Mesendoderm (in vitro differentiated cells): ENCODE results near the gene DUSP9.

Source experiments
- DNase-seq: peaks from one replicate; pipeline ENCODE4 v3.0.0; 2013
- H2AK5ac ChIP-seq: 2 replicates; pipeline ENCODE4 v1.6.1; 2013; ENCODE audit warnings: low read length, inconsistent platforms
- H2BK120ac ChIP-seq: 2 replicates; pipeline ENCODE4 v1.6.1; 2013; ENCODE audit warnings: low read depth, mild to moderate bottlenecking, low read length, moderate library complexity, mixed read lengths
- H2BK15ac ChIP-seq: replicated peaks from 2 replicates; pipeline ENCODE4 v1.6.1; 2013; ENCODE audit warnings: low read depth, mild to moderate bottlenecking, moderate library complexity
- H2BK5ac ChIP-seq: 2 replicates; pipeline ENCODE4 v1.6.1; 2013; ENCODE audit warnings: low read length, inconsistent platforms
- H3K18ac ChIP-seq: 2 replicates; pipeline ENCODE4 v1.6.1; 2013; ENCODE audit warnings: mild to moderate bottlenecking, low read length, mixed read lengths
- H3K23ac ChIP-seq: one replicate; pipeline ENCODE4 v1.6.1; 2013; ENCODE audit warnings: low read length
- H3K27ac ChIP-seq: 2 replicates; pipeline ENCODE4 v1.5.1; 2013; ENCODE audit warnings: low read depth, mild to moderate bottlenecking, inconsistent platforms, low read length, moderate library complexity
- H3K27me3 ChIP-seq: 2 replicates; pipeline ENCODE4 v1.6.1; 2013; ENCODE audit warnings: low read length, control low read depth, mild to moderate bottlenecking, inconsistent platforms; ENCODE audit not compliant: insufficient read depth, poor library complexity
- H3K36me3 ChIP-seq: 2 replicates; pipeline ENCODE4 v1.6.1; 2013; ENCODE audit warnings: low read length, inconsistent platforms; ENCODE audit not compliant: control insufficient read depth, insufficient read depth
- H3K4ac ChIP-seq: one replicate; pipeline ENCODE4 v1.6.1; 2013; ENCODE audit warnings: low read depth, mild to moderate bottlenecking, low read length, moderate library complexity
- H3K4me1 ChIP-seq: 2 replicates; pipeline ENCODE4 v1.6.1; 2013; ENCODE audit warnings: low read depth, low read length, inconsistent platforms; ENCODE audit not compliant: control insufficient read depth
- H3K4me2 ChIP-seq: 2 replicates; pipeline ENCODE4 v1.6.1; 2013; ENCODE audit warnings: low read length
- H3K4me3 ChIP-seq: 2 replicates; pipeline ENCODE4 v1.5.1; 2013; ENCODE audit warnings: mild to moderate bottlenecking, low read length
- H3K56ac ChIP-seq: one replicate; pipeline ENCODE4 v1.6.1; 2013; ENCODE audit warnings: low read length
- H3K79me1 ChIP-seq: 2 replicates; pipeline ENCODE4 v1.6.1; 2013; ENCODE audit warnings: low read length, inconsistent platforms
- H3K79me2 ChIP-seq: 2 replicates; pipeline ENCODE4 v1.6.1; 2013; ENCODE audit warnings: mild to moderate bottlenecking, low read length; ENCODE audit not compliant: control insufficient read depth, insufficient read depth
- H3K9ac ChIP-seq: 2 replicates; pipeline ENCODE4 v1.6.1; 2013; ENCODE audit warnings: low read length, inconsistent platforms
- H4K5ac ChIP-seq: one replicate; pipeline ENCODE4 v1.6.1; 2013; ENCODE audit warnings: low read length
- H4K8ac ChIP-seq: one replicate; pipeline ENCODE4 v1.6.1; 2013; ENCODE audit warnings: low read depth, mild to moderate bottlenecking, control low read depth, low read length, moderate library complexity
- WGBS: extraction: QIAGEN DNeasy Blood & Tissue Kit; methylation state at CpG from one replicate; pipeline ENCODE4 v1.1.7; 2013; ENCODE audit warnings: low lambda C conversion rate, missing lambda C conversion rate; ENCODE audit not compliant: insufficient coverage; ENCODE audit errors: extremely low coverage; 5-methylcytosine and 5-hydroxymethylcytosine counted together

Gene DUSP9

DNA sequence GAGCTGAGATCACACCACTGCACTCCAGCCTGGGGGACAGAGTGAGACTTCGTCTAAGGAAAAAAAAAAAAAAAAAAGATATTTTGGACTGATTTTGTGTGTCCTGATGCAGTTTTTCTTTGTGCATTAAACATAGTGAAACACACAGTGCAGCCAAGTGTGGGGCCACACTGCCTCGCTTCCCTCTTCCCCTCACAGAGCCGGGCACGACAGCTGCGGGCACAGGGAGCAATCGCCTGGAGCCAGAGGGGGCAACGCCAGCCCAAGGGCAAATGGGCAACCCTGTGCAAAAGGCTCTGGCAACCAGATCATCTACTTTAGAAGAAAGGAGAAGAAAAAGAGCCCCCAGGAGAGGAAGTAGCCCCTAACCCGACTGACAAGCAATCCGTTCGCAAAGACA, 34.6 kb upstream of the DUSP9 start:
- Histone ChIP-seq H3K23ac (no peak overlapping the region), H3K4me2 (no peak overlapping the region), H3K4me1 (no peaks in the 10 kb centered on the region), H3K79me1 (no peaks in the 10 kb centered on the region), H3K36me3 (no peaks in the 10 kb centered on the region), H2BK120ac (no peak overlapping the region), H4K5ac (no peak overlapping the region), H3K18ac (no peak overlapping the region), H3K56ac (no peak overlapping the region), H3K27me3 (no peaks in the 10 kb centered on the region), H4K8ac (no peak overlapping the region), H2BK15ac (no peak overlapping the region), H2AK5ac (no peak overlapping the region), H3K4ac (no peak overlapping the region), H2BK5ac (no peak overlapping the region), H3K4me3 (no peak overlapping the region), H3K27ac (no peak overlapping the region), H3K79me2 (no peaks in the 10 kb centered on the region), H3K9ac (no peak overlapping the region)
- DNase-seq, result no peak
- WGBS, result no CpG with 5 or more reads among the region's 10 CpGs

GRCh38 chrX:153614818-153615217, 32.2 kb upstream of the DUSP9 start:
- no peak overlapping the region for H2BK15ac ChIP-seq
- no peak overlapping the region for H3K9ac ChIP-seq
- no peaks in the 10 kb centered on the region for H3K27me3 ChIP-seq
- H3K79me1 ChIP-seq, result no peaks in the 10 kb centered on the region
- no peaks in the 10 kb centered on the region for H3K4me1 ChIP-seq
- H4K5ac ChIP-seq, result no peak overlapping the region
- H3K4me3 ChIP-seq, result no peak overlapping the region
- no peak overlapping the region for H3K27ac ChIP-seq
- no peak overlapping the region for H3K56ac ChIP-seq
- WGBS, result no CpG with 5 or more reads among the region's 6 CpGs
- H3K4ac ChIP-seq, result no peak overlapping the region
- no peaks in the 10 kb centered on the region for H3K79me2 ChIP-seq
- no peak overlapping the region for H4K8ac ChIP-seq
- H3K4me2 ChIP-seq, result no peak overlapping the region
- no peaks in the 10 kb centered on the region for H3K36me3 ChIP-seq
- H2AK5ac ChIP-seq, result no peak overlapping the region
- H3K18ac ChIP-seq, result no peak overlapping the region
- no peak overlapping the region for H2BK5ac ChIP-seq
- H3K23ac ChIP-seq, result no peak overlapping the region
- no peak overlapping the region for H2BK120ac ChIP-seq
- DNase-seq, result no peak

DNA sequence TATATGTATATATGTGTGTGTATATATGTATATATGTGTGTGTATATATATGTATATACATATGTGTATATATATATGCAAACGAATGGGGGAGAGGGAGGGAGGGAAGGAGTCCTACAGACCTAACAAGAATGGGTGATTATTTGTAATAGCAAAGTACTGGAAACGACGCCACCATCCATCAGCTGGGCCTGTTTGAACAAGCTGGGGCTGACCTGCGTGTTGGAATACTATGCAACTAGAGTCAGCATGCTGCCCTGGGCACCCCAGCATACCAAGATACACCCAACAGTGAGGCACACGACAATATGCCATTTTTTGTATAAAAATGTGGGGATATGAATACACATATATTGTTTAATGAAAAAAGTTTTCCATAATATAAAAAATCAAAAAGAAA, 26.4 kb upstream of the DUSP9 start:
- no peak overlapping the region for H4K8ac ChIP-seq
- no peak overlapping the region for H2BK120ac ChIP-seq
- no peaks in the 10 kb centered on the region for H3K4me1 ChIP-seq
- H3K27me3 ChIP-seq, result no peaks in the 10 kb centered on the region
- no peak overlapping the region for H3K4me2 ChIP-seq
- H3K36me3 ChIP-seq, result no peaks in the 10 kb centered on the region
- H3K56ac ChIP-seq, result no peak overlapping the region
- no peak overlapping the region for H3K4ac ChIP-seq
- H2BK15ac ChIP-seq, result no peak overlapping the region
- no peaks in the 10 kb centered on the region for H3K79me2 ChIP-seq
- no peak overlapping the region for H3K18ac ChIP-seq
- DNase-seq, result no peak
- no peak overlapping the region for H3K9ac ChIP-seq
- WGBS, result no CpG with 5 or more reads among the region's 5 CpGs
- no peak overlapping the region for H3K27ac ChIP-seq
- H3K23ac ChIP-seq, result no peak overlapping the region
- H3K79me1 ChIP-seq, result no peaks in the 10 kb centered on the region
- no peak overlapping the region for H2BK5ac ChIP-seq
- H4K5ac ChIP-seq, result no peak overlapping the region
- H3K4me3 ChIP-seq, result no peak overlapping the region
- H2AK5ac ChIP-seq, result no peak overlapping the region

DNA sequence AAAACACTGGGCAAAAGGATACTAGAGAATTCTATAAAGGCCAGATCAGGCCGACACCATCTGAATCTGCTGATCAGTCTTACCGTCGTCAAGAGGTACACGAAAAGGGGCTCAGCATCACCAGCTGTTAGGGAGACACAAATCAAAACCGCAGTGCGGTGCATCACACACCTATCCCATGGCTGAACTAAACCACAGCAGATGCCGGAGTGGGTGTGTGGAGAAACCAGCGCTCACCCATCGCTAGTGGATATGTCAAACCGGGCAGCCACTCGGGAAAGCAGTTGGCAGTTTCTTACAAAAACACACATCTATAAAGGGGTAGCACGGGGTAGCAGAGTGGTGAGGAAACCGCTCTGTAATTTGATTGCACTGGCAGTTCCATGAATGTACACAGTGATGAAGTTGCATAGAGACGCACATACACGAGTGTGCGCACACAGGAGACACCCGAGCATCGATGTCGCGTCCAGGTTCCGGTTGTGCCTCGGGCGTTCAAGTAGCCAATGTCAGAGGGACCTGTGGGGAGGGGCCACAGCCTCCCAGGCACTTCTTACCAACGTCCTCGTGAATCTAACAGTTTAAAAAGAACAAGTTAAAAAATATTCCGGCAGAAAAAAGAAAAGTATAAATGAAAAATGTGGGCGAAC, 24.9 kb upstream of the DUSP9 start:
- Histone ChIP-seq H2BK120ac (no peak overlapping the region), H3K27me3 (no peaks in the 10 kb centered on the region), H4K8ac (no peak overlapping the region), H3K4me3 (no peak overlapping the region), H3K9ac (no peak overlapping the region), H3K56ac (no peak overlapping the region), H2BK5ac (no peak overlapping the region), H3K23ac (no peak overlapping the region), H3K27ac (no peak overlapping the region), H3K36me3 (no peaks in the 10 kb centered on the region), H2BK15ac (no peak overlapping the region), H3K4me2 (no peak overlapping the region), H3K4me1 (no peaks in the 10 kb centered on the region), H3K4ac (no peak overlapping the region), H3K79me1 (no peaks in the 10 kb centered on the region), H2AK5ac (no peak overlapping the region), H3K79me2 (no peaks in the 10 kb centered on the region), H4K5ac (no peak overlapping the region), H3K18ac (no peak overlapping the region)
- WGBS, result no CpG with 5 or more reads among the region's 27 CpGs
- no peak for DNase-seq

GRCh38 chrX:153622661-153623309, 24.2 kb upstream of the DUSP9 start:
- H3K27me3 ChIP-seq, result no peaks in the 10 kb centered on the region
- H2BK5ac ChIP-seq, result no peak overlapping the region
- no peak overlapping the region for H2BK120ac ChIP-seq
- no peak overlapping the region for H3K18ac ChIP-seq
- H3K4me1 ChIP-seq, result no peaks in the 10 kb centered on the region
- no peak overlapping the region for H3K27ac ChIP-seq
- H3K4ac ChIP-seq, result no peak overlapping the region
- H3K9ac ChIP-seq, result no peak overlapping the region
- no peak overlapping the region for H3K56ac ChIP-seq
- no peak overlapping the region for H3K4me3 ChIP-seq
- no CpG with 5 or more reads among the region's 17 CpGs for WGBS
- no peaks in the 10 kb centered on the region for H3K36me3 ChIP-seq
- H4K5ac ChIP-seq, result no peak overlapping the region
- no peaks in the 10 kb centered on the region for H3K79me2 ChIP-seq
- H3K23ac ChIP-seq, result no peak overlapping the region
- H2BK15ac ChIP-seq, result no peak overlapping the region
- DNase-seq, result no peak
- no peak overlapping the region for H4K8ac ChIP-seq
- H3K79me1 ChIP-seq, result no peaks in the 10 kb centered on the region
- no peak overlapping the region for H2AK5ac ChIP-seq
- no peak overlapping the region for H3K4me2 ChIP-seq
